Vagina (tissue), 2 donors: ENCODE data around the gene PRC1. TPM values are rescaled to one million over a fixed set of nuclear protein-coding genes. Genes with fewer than 3 reads are reported as not detected.
"Not testable (repeated sequence)": the region's sequence is repeated elsewhere in the genome, so short reads cannot be mapped to it uniquely, and the experiment has no call there.

ENCODE experiments used
- DNase-seq, 2 donors: peaks; one replicate each; pipeline ENCODE4 v3.0.0-alpha.2; 2017; ENCODE audit errors: extremely low spot score in 2 of 2
- H3K27ac ChIP-seq: fragments of 200-600 bp; sonication (generic); one replicate; pipeline ENCODE4 v1.5.1; 2019
- H3K27me3 ChIP-seq: fragments of 200-600 bp; sonication (generic); one replicate; pipeline ENCODE4 v1.5.1; 2019
- H3K36me3 ChIP-seq, 2 donors: fragments of 200-600 bp; sonication (generic); one replicate each; pipeline ENCODE4 v1.5.1; 2017 to 2019
- H3K4me1 ChIP-seq: fragments of 200-600 bp; sonication (generic); one replicate; pipeline ENCODE4 v1.5.1; 2019
- H3K4me3 ChIP-seq, 2 donors: fragments of 200-600 bp; sonication (generic); 1 replicate in 1 of 2; 2 replicates in 1 of 2; pipeline ENCODE4 v1.5.1; 2016 to 2019
- H3K9me3 ChIP-seq: fragments of 200-600 bp; sonication (generic); one replicate; pipeline ENCODE4 v1.5.1; 2019
- POLR2A ChIP-seq, 2 donors: fragments of 450-650 bp; IDR thresholded peaks; one replicate each; pipeline ENCODE4 v1.6.1; 2017; ENCODE audit warnings: antibody characterized with exemption in 2 of 2, mild to moderate bottlenecking in 2 of 2, moderate library complexity in 2 of 2
- POLR2AphosphoS5 ChIP-seq, 2 donors: sonication (generic); formaldehyde crosslinking; IDR thresholded peaks; one replicate each; pipeline ENCODE4 v1.9.0; 2017; ENCODE audit warnings: antibody characterized with exemption in 2 of 2, mild to moderate bottlenecking in 2 of 2, low read depth in 1 of 2; ENCODE audit not compliant: insufficient read depth in 1 of 2
- intact Hi-C: fragments of 100-400 bp; cut with DNase I; formaldehyde crosslinking; loops from one replicate; pipeline ENCODE4 v1.15.1; 2023
- total RNA-seq: library from RNA; depleted of rRNA; stranded (reverse); fragments of >200 nt; gene quantifications from one replicate; pipeline ENCODE4 v1.2.3, GENCODE V29; 2016
- TF ChIP-seq, protein P1 (sequence below), 3 experiments: fragments of 450-650 bp in 2 of 3; fragments of 200-600 bp in 1 of 3; sonication (generic) in 1 of 3; IDR thresholded peaks; one replicate each; pipeline ENCODE4 v1.5.1; 2017 to 2019; ENCODE audit warnings: antibody characterized with exemption in 3 of 3, mild to moderate bottlenecking in 2 of 3, moderate library complexity in 2 of 3

Gene PRC1
- total RNA-seq, 1 donor from 2014 or later = 29.7 TPM

DNA sequence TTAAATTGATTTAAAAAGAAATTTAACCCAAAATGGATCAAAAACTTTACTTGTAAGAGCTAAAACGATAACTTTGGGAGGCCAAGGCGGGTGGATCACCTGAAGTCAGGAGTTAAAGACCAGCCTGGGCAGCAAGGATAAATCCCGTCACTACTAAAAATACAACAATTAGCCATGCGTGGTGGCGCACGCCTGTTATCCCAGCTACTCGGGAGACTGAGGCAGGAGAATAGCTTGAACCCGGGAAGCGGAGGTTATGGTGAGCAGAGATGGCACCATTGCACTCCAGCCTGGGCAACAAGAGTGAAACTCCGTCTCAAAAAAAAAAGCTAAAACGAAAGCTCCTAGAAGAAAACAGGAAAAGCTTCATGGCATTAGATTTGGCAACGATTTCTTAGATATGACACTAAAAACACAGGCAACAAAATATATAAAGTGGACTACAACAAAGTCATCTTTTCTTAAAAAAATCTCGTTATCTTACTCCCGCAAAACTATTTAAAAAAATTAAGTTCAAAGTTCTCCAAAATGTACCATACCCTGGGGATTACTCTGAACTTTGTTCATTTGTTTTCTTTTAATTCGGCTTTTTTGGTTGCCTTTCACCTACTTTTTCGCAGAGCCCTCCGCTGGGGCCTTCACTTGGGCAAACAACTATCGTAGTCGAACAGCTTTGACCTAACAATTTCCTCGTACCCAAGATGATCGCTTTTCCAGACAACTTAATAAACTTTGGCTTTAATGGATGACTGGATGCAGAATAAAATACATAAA is 64.9 kb downstream of the PRC1 start:
- Histone ChIP-seq H3K4me3 (peak overlapping the region; percentile 47 to 71), H3K4me1 (peaks cover 33% of the 10 kb centered on the region), H3K27ac (peak overlapping the region; percentile 88), H3K36me3 (no peaks in the 10 kb centered on the region), H3K27me3 (no peaks in the 10 kb centered on the region), H3K9me3 (no peaks in the 10 kb centered on the region)
- TF ChIP-seq POLR2A (IDR thresholded peaks at IDR 0.05) = no peak
- TF ChIP-seq, protein P1, sequence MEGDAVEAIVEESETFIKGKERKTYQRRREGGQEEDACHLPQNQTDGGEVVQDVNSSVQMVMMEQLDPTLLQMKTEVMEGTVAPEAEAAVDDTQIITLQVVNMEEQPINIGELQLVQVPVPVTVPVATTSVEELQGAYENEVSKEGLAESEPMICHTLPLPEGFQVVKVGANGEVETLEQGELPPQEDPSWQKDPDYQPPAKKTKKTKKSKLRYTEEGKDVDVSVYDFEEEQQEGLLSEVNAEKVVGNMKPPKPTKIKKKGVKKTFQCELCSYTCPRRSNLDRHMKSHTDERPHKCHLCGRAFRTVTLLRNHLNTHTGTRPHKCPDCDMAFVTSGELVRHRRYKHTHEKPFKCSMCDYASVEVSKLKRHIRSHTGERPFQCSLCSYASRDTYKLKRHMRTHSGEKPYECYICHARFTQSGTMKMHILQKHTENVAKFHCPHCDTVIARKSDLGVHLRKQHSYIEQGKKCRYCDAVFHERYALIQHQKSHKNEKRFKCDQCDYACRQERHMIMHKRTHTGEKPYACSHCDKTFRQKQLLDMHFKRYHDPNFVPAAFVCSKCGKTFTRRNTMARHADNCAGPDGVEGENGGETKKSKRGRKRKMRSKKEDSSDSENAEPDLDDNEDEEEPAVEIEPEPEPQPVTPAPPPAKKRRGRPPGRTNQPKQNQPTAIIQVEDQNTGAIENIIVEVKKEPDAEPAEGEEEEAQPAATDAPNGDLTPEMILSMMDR (IDR thresholded peaks at IDR 0.05) = no peak
- no peak for TF ChIP-seq POLR2AphosphoS5 (IDR thresholded peaks at IDR 0.05; ENCODE audit: insufficient read depth in 1 of 2, low read depth in 1 of 2)
- no peak for DNase-seq
- intact Hi-C loops = no loop called here

DNA sequence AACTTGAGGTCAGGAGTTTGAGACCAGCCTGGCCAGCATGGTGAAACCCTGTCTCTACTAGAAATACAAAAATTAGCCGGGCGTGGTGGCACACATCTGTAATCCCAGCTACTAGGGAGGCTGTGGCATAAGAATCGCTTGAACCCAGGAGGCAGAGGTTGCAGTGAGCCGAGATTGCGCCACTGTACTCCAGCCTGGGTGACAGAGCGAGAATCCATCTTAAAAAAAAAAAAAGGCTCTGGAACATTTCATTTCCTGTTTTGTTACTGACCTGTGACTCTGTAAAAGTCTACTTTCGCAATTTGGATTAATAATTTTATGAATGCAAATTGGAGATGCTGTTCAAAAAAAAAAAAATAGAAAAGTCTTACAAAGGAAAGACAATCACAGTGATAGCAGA is 66.2 kb downstream of the PRC1 start:
- H3K4me3 ChIP-seq, H3K27ac ChIP-seq, H3K27me3 ChIP-seq, H3K9me3 ChIP-seq, intact Hi-C loops, DNase-seq, H3K36me3 ChIP-seq: not testable (repeated sequence)
- H3K4me1 ChIP-seq = peaks cover 27% of the 10 kb centered on the region

DNA sequence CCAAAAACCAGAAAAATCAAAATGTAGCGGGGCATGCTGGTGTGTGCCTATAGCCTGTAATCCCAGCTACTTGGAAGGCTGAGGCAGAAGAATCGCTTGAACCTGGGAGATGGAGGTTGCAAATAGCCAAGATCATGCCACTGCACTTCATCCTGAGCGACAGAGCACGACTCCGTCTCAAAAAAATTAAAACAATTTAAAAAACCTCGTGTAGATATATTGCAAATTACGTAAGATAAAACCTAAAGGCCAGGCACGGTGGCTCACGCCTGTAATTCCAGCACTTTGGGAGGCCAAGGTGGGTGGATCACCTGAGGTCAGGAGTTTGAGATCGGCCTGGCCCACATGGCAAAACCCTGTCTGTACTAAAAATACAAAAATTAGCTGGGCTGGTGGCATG is 67.6 kb downstream of the PRC1 start:
- H3K4me1 ChIP-seq = peaks cover 16% of the 10 kb centered on the region
- not testable (repeated sequence) for H3K9me3 ChIP-seq, H3K27me3 ChIP-seq, DNase-seq, H3K4me3 ChIP-seq, H3K27ac ChIP-seq, H3K36me3 ChIP-seq
- intact Hi-C loops = loop anchor here (2.0 kb wide), 1 partner anchor 62 kb away; no protein-coding TSS in a partner anchor

DNA sequence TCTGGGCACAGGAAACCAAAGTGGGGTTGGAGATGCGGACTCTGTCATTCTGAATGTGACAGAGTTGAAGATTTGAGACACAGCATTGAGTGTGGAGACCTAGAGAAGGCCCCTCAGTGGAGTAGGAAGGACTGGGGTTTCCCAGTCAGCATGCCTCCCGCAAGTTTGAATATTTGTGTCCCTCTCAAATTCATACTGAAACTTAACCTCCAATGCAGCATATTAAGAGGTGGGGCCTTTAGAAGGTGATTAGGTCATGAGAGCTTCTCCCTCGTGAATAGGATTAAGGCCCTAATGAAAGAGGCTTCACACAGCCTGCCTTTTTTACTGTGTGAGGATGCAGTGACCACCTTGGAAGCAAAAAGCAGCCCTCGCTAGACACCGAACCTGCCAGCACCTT is 70.0 kb downstream of the PRC1 start:
- H3K4me1 ChIP-seq = no peaks in the 10 kb centered on the region
- H3K9me3 ChIP-seq = no peaks in the 10 kb centered on the region
- H3K27ac ChIP-seq = no peak overlapping the region
- no peaks in the 10 kb centered on the region for H3K27me3 ChIP-seq
- peaks cover 0 to 15% of the 10 kb centered on the region in 2 donors for H3K36me3 ChIP-seq
- DNase-seq = no peak
- intact Hi-C loops = no loop called here
- TF ChIP-seq, protein P1 (IDR thresholded peaks at IDR 0.05) = no peak
- TF ChIP-seq POLR2A (IDR thresholded peaks at IDR 0.05) = no peak
- TF ChIP-seq POLR2AphosphoS5 (IDR thresholded peaks at IDR 0.05; ENCODE audit: insufficient read depth in 1 of 2, low read depth in 1 of 2) = no peak
- H3K4me3 ChIP-seq = no peak overlapping the region

DNA sequence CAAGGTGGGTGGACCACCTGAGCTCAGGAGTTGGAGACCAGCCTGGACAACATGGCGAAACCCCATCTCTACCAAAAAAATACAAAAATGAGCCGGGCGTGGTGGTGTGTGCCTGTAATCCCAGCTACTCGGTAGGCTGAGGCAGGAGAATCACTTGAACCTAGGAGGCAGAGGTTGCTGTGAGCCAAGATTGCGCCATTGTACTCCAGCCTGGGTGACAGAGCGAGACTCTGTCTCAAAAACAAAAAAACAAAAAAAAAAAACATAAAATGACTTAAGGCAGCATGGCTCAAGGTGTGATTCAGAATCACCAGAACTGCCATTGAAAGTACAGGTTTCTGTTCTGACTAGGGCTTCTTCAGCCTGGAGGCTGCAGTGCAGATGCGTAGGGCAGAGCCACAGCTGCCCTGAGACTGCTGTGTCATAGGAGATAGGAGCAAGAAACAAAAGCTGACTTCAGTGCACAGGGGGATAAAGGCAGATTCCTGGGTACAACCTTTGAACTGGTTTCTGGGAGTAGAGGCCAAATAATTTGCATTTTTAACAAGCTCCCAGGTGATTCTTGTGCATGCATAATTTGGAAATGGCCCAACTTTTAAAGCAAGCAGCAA is 71.5 kb downstream of the PRC1 start:
- peaks cover 0 to 27% of the 10 kb centered on the region in 2 donors for H3K36me3 ChIP-seq
- H3K4me3 ChIP-seq, H3K27me3 ChIP-seq, H3K9me3 ChIP-seq, DNase-seq, intact Hi-C loops, H3K4me1 ChIP-seq, H3K27ac ChIP-seq: not testable (repeated sequence)

DNA sequence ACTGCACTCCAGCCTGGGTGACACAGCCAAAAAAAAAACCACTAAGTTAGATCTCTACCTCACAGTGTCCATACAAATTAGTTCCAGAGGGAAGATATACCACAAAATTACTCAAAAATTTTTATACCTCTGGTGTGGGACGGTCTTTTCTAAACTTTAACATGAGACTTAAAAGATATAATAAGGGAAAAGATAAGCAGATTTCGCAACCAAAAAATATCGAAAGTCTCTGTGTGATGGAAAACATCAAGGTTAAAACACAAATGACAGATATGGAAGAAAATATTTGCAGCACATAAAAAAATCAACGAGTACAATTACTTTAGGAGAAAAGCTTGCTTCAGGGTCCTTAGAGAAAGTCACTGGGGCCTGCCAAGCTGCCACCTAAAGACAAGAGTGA is 72.4 kb downstream of the PRC1 start:
- H3K36me3 ChIP-seq = peaks cover 0 to 36% of the 10 kb centered on the region in 2 donors
- no peaks in the 10 kb centered on the region for H3K4me1 ChIP-seq
- intact Hi-C loops = no loop called here
- no peak overlapping the region for H3K4me3 ChIP-seq
- TF ChIP-seq POLR2A (IDR thresholded peaks at IDR 0.05) = no peak
- TF ChIP-seq POLR2AphosphoS5 (IDR thresholded peaks at IDR 0.05; ENCODE audit: insufficient read depth in 1 of 2, low read depth in 1 of 2) = no peak
- TF ChIP-seq, protein P1 (IDR thresholded peaks at IDR 0.05) = no peak
- H3K9me3 ChIP-seq = no peaks in the 10 kb centered on the region
- H3K27me3 ChIP-seq = no peaks in the 10 kb centered on the region
- H3K27ac ChIP-seq = no peak overlapping the region
- no peak for DNase-seq
